GM21526 (cell line): ENCODE results near the gene CXorf49B.
"Not testable (repeated sequence)": the region's sequence is repeated elsewhere in the genome, so short reads cannot be mapped to it uniquely, and the experiment has no call there.

Source experiments
- ATAC-seq: cut with Tn5 transposase; IDR thresholded peaks from one replicate; pipeline ENCODE4 v1.9.1; 2021; ENCODE audit warnings: moderate library complexity; ENCODE audit not compliant: unreplicated experiment, low FRiP score

Gene CXorf49B

GRCh38 chrX:71763049-71763448 is at the start of gene CXorf49B:
CXorf49B (plus strand) TSS chrX:71763349; CDS start chrX:71763424, 75 bp downstream.
- not testable (repeated sequence) for ATAC-seq

GRCh38 chrX:71714064-71714463 is 49.1 kb upstream of the CXorf49B start:
- not testable (repeated sequence) for ATAC-seq

- not testable (repeated sequence) for ATAC-seq
Observed at GRCh38 chrX:71715551-71715950, 47.6 kb upstream of the CXorf49B start.

GRCh38 chrX:71716323-71716722 is 46.8 kb upstream of the CXorf49B start:
- not testable (repeated sequence) for ATAC-seq

GRCh38 chrX:71718185-71718584 is 45.0 kb upstream of the CXorf49B start, which contains the start of gene CXorf49:
CXorf49 (minus strand) TSS chrX:71718285; CDS start chrX:71718151, 134 bp downstream.
- ATAC-seq: not testable (repeated sequence)

- ATAC-seq: not testable (repeated sequence)
Observed at GRCh38 chrX:71719195-71719594, 44.0 kb upstream of the CXorf49B start.

- not testable (repeated sequence) for ATAC-seq
Observed at GRCh38 chrX:71720289-71720886, 42.8 kb upstream of the CXorf49B start.

- not testable (repeated sequence) for ATAC-seq
Observed at GRCh38 chrX:71760688-71761281, 2.4 kb upstream of the CXorf49B start.

GRCh38 chrX:71764832-71765231 is 1.7 kb downstream of the CXorf49B start:
- ATAC-seq: not testable (repeated sequence)

GRCh38 chrX:71765613-71766012 is 2.5 kb downstream of the CXorf49B start:
- ATAC-seq: not testable (repeated sequence)

- not testable (repeated sequence) for ATAC-seq
Observed at GRCh38 chrX:71767134-71767533, 4.0 kb downstream of the CXorf49B start.

- ATAC-seq: not testable (repeated sequence)
Observed at GRCh38 chrX:71778322-71778721, 15.2 kb downstream of the CXorf49B start.

GRCh38 chrX:71782225-71782949 is 19.2 kb downstream of the CXorf49B start:
- ATAC-seq: not testable (repeated sequence)

GRCh38 chrX:71782950-71783299 is 19.8 kb downstream of the CXorf49B start:
- not testable (repeated sequence) for ATAC-seq

- not testable (repeated sequence) for ATAC-seq
Observed at GRCh38 chrX:71783569-71784347, 20.6 kb downstream of the CXorf49B start.

- not testable (repeated sequence) for ATAC-seq
Observed at GRCh38 chrX:71784348-71784983, 21.3 kb downstream of the CXorf49B start.

GRCh38 chrX:71806450-71806849 is 43.3 kb downstream of the CXorf49B start:
- ATAC-seq: not testable (repeated sequence)

GRCh38 chrX:71809886-71810285 is 46.7 kb downstream of the CXorf49B start:
- ATAC-seq: no peak

GRCh38 chrX:71814123-71814912 is 51.2 kb downstream of the CXorf49B start:
- no peak for ATAC-seq
